Daoy (cell line): ENCODE measurements around the gene PCDHGA9. TPM values are rescaled to one million over a fixed set of nuclear protein-coding genes. Genes with fewer than 3 reads are reported as not detected.
A peak's percentile ranks its signal among the peaks of the same experiment; 100 is the strongest.
"Not testable (repeated sequence)": the region's sequence is repeated elsewhere in the genome, so short reads cannot be mapped to it uniquely, and the experiment has no call there.

Experiments
- DNase-seq: peaks from one replicate; pipeline ENCODE4 v3.0.0-alpha.2; 2015; ENCODE audit warnings: low read depth
- total RNA-seq: library from RNA; depleted of rRNA; stranded (reverse); fragments of >200 nt; shearing (Covaris generic); gene quantifications from 2 replicates; pipeline ENCODE4 v1.2.3, GENCODE V29; 2014; rRNA removed

PCDHGA9 gene
- 1.2 TPM in 1 of 2 replicates, not detected in the other for total RNA-seq

- no peak for DNase-seq
These were observed at the start of gene PCDHGA9 for GRCh38 chr5:141402553-141403243. Gene PCDHGA9, plus strand, starts transcription at chr5:141402778. Its CDS starts 175 bp downstream, at chr5:141402953.

- DNase-seq, result no peak
These were observed 47.6 kb upstream of the PCDHGA9 start, which contains the start of gene PCDHGA4 for GRCh38 chr5:141354900-141355469. Gene PCDHGA4, plus strand, starts transcription at chr5:141355021. Its CDS starts 87 bp downstream, at chr5:141355108.

GRCh38 chr5:141355641-141356040 lies 46.9 kb upstream of the PCDHGA9 start:
- no peak for DNase-seq

GRCh38 chr5:141356133-141356532 lies 46.4 kb upstream of the PCDHGA9 start:
- no peak for DNase-seq

GRCh38 chr5:141356950-141357349 lies 45.6 kb upstream of the PCDHGA9 start:
- no peak for DNase-seq

GRCh38 chr5:141359790-141360426 lies 42.7 kb upstream of the PCDHGA9 start, which contains the start of gene PCDHGB2:
Gene PCDHGB2, plus strand, starts transcription at chr5:141359994. Its CDS starts 142 bp downstream, at chr5:141360136.
- DNase-seq, result peak; percentile 36

- DNase-seq, result no peak
These were observed 41.9 kb upstream of the PCDHGA9 start for GRCh38 chr5:141360685-141361084.

- DNase-seq, result no peak
These were observed 39.9 kb upstream of the PCDHGA9 start for GRCh38 chr5:141362719-141363118.

- no peak for DNase-seq
These were observed 38.5 kb upstream of the PCDHGA9 start, which contains the start of gene PCDHGA5 for GRCh38 chr5:141363952-141364660. Gene PCDHGA5, plus strand, starts transcription at chr5:141364162. Its CDS starts 169 bp downstream, at chr5:141364331.

GRCh38 chr5:141366016-141366896 lies 36.3 kb upstream of the PCDHGA9 start:
- no peak for DNase-seq

GRCh38 chr5:141369994-141370848 lies 32.4 kb upstream of the PCDHGA9 start, which contains the start of gene PCDHGB3:
Gene PCDHGB3, plus strand, starts transcription at chr5:141370242. Its CDS starts 153 bp downstream, at chr5:141370395.
- peak; percentile 50 for DNase-seq

- no peak for DNase-seq
These were observed 30.8 kb upstream of the PCDHGA9 start for GRCh38 chr5:141371572-141372475.

GRCh38 chr5:141373673-141374317 lies 28.8 kb upstream of the PCDHGA9 start, which contains the start of gene PCDHGA6:
Gene PCDHGA6, plus strand, starts transcription at chr5:141373891. Its CDS starts 193 bp downstream, at chr5:141374084.
- no peak for DNase-seq

GRCh38 chr5:141374627-141375026 lies 28.0 kb upstream of the PCDHGA9 start:
- no peak for DNase-seq

GRCh38 chr5:141375444-141376155 lies 27.0 kb upstream of the PCDHGA9 start:
- not testable (repeated sequence) for DNase-seq

GRCh38 chr5:141382469-141383294 lies 19.9 kb upstream of the PCDHGA9 start, which contains the start of gene PCDHGA7:
Gene PCDHGA7, plus strand, starts transcription at chr5:141382742. Its CDS starts 158 bp downstream, at chr5:141382900.
- DNase-seq, result no peak
